Measurements from ENCODE around the gene GLI1.

GRCh38 chr12:57441846-57442427 is 17.6 kb upstream of the GLI1 start:
- no peak for TF ChIP-seq CTCF (optimal IDR thresholded peaks at IDR 0.05 in 1 of 3, IDR thresholded peaks at IDR 0.05 in 1 of 3, conservative IDR thresholded peaks at IDR 0.05 in 1 of 3; ENCODE audit: extremely low read depth in 1 of 3, insufficient read depth in 2 of 3, low read length in 3 of 3)
- no peak for TF ChIP-seq EZH2 (IDR thresholded peaks at IDR 0.05; ENCODE audit: low read length)
